ENCODE measurements around the gene KRT31.

DNA sequence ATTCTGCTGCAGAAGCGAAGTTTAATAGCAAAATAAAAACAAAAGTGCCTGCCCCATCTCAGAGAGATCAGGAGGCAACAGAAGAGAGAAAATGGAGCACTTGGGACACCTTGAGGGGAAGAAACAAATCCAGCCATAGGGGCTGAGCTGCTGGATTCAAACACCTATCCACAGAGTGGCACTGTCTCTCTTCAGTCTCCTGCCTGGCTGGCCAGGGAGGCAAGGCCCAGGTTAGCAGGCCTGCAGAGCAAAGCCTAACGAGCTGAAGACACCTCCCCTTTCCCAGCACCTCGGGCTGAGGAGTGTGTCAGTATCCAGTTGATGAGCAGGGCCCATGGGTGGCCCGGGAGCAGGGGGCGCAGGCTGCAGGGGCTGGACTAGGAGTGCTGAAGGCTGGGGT is 8.8 kb upstream of the KRT31 start:
- TF ChIP-seq CTCF (IDR thresholded peaks at IDR 0.05) (no peak), POLR2AphosphoS5 (IDR thresholded peaks at IDR 0.05) (no peak), POLR2A (IDR thresholded peaks at IDR 0.05) (no peak), EP300 (IDR thresholded peaks at IDR 0.05) (no peak)

Data from stomach (tissue), 4 donors.